ENCODE measurements around the gene SART3. TPM values are rescaled to one million over a fixed set of nuclear protein-coding genes. Genes with fewer than 3 reads are reported as not detected.

The SART3 gene
- total RNA-seq, 1 experiment from 2014 or later, result 89.4 TPM

GRCh38 chr12:108578813-108579212, 17.8 kb upstream of the SART3 start:
- H3K23ac ChIP-seq (ENCODE audit: insufficient read length, low read depth, low read length), result no peak overlapping the region
- H3K23me2 ChIP-seq (ENCODE audit: insufficient read length, low read depth, low read length, poor library complexity, severe bottlenecking), result no peaks in the 10 kb centered on the region
- H3K27ac Mint-ChIP-seq, result no peak overlapping the region
- H3K79me1 ChIP-seq (ENCODE audit: insufficient read depth, low read depth, low read length, poor library complexity, severe bottlenecking), result no peaks in the 10 kb centered on the region
- no peak overlapping the region for H2BK12ac ChIP-seq (ENCODE audit: insufficient read length, low read depth, low read length)
- peaks cover 9 to 10% of the 10 kb centered on the region in 2 experiments for H3K9me3 Mint-ChIP-seq
- no peak overlapping the region for H2AK5ac ChIP-seq (ENCODE audit: insufficient read length, low read length)
- H3K4me1 ChIP-seq (ENCODE audit: insufficient read depth, low read length), result no peaks in the 10 kb centered on the region
- 100% methylated on average over 2 of the region's 3 CpGs for WGBS (ENCODE audit: extremely low coverage, insufficient read length, low lambda C conversion rate)
- no peak overlapping the region for H2BK120ac ChIP-seq (ENCODE audit: low read depth, low read length, poor library complexity, severe bottlenecking)
- no peaks in the 10 kb centered on the region for H3K79me2 ChIP-seq (ENCODE audit: insufficient read depth, low read length)
- H2BK5ac ChIP-seq (ENCODE audit: insufficient read length, low read length), result no peak overlapping the region
- no peak for TF ChIP-seq CTCF (conservative IDR thresholded peaks at IDR 0.05)
- peaks cover 6% of the 10 kb centered on the region for H3K27me3 Mint-ChIP-seq (ENCODE audit: low read depth)
- H4K20me1 ChIP-seq (ENCODE audit: control insufficient read depth, insufficient read depth, insufficient read length), result no peaks in the 10 kb centered on the region
- no peak overlapping the region for H3K4me2 ChIP-seq (ENCODE audit: insufficient read depth, insufficient read length, low read length)
- peaks cover 4 to 11% (median 4%) of the 10 kb centered on the region in 3 experiments; a peak in 5 of 7 replicates for H3K36me3 Mint-ChIP-seq (ENCODE audit: insufficient read depth in 1 of 3, low read depth in 3 of 3)
- H4K91ac ChIP-seq (ENCODE audit: insufficient read length, low read depth, low read length), result no peak overlapping the region
- no peak overlapping the region for H3K4ac ChIP-seq (ENCODE audit: low read depth, low read length)
- H3K27ac ChIP-seq (ENCODE audit: insufficient read length, low read depth, low read length), result no peak overlapping the region
- H3K27me3 ChIP-seq (ENCODE audit: insufficient read depth, low read length), result no peaks in the 10 kb centered on the region
- 0 out of 4 replicates have a peak, but pooled peaks cover 0 to 3% of the 10 kb centered on the region in 2 experiments for H3K4me1 Mint-ChIP-seq
- no peaks in the 10 kb centered on the region for H3K9me3 ChIP-seq (ENCODE audit: control insufficient read depth, low read depth, low read length)
- H4K8ac ChIP-seq (replicated peaks; ENCODE audit: insufficient read length, low read depth, low read length), result no peak overlapping the region
- no peak overlapping the region for H3K56ac ChIP-seq (ENCODE audit: insufficient read length, low read depth, low read length)
- H3K4me3 Mint-ChIP-seq, result no peak overlapping the region; a peak in 1 of 5 replicates
- no peak overlapping the region for H3K14ac ChIP-seq (ENCODE audit: insufficient read depth, low read length)
- H3K9ac ChIP-seq (ENCODE audit: extremely low read depth, insufficient read length, low read length), result no peak overlapping the region
- H2BK15ac ChIP-seq (ENCODE audit: low read depth, low read length), result no peak overlapping the region
- H2BK20ac ChIP-seq (ENCODE audit: low read depth, low read length, poor library complexity, severe bottlenecking), result no peak overlapping the region
- no peak overlapping the region for H2AFZ ChIP-seq (ENCODE audit: low read length)
- H3T11ph ChIP-seq (ENCODE audit: low read length), result no peak overlapping the region
- no peak overlapping the region for H4K5ac ChIP-seq (ENCODE audit: insufficient read length, low read depth, low read length)
- no peak for DNase-seq
- no peak overlapping the region for H3K18ac ChIP-seq (ENCODE audit: insufficient read length, low read depth, low read length)

All from H9 (cell line).